Keratinocyte (primary cell): ENCODE results near the gene SLC35E3. TPM values are rescaled to one million over a fixed set of nuclear protein-coding genes. Genes with fewer than 3 reads are reported as not detected.

Experiments used
- DNase-seq: peaks from one replicate; pipeline ENCODE4 v3.0.0-alpha.2; 2011; ENCODE audit warnings: low read depth, missing footprints, low spot score
- FAIRE-seq: peaks from 2 replicates; lab custom pipeline; 2011; peaks lifted over from hg19 to GRCh38; lab: Jason Lieb, UNC
- H2AFZ ChIP-seq: 2 replicates; pipeline ENCODE4 v1.6.0; 2012; ENCODE audit warnings: low read length, control low read depth, inconsistent platforms; ENCODE audit not compliant: control insufficient read depth
- H3K27ac ChIP-seq: 2 replicates; pipeline ENCODE4 v1.5.1; 2011; ENCODE audit warnings: low read length; ENCODE audit not compliant: control insufficient read depth, insufficient read depth
- H3K27me3 ChIP-seq: 3 replicates; pipeline ENCODE4 v1.6.0; 2011; ENCODE audit warnings: low read length; ENCODE audit not compliant: control insufficient read depth, insufficient read depth; ENCODE audit errors: extremely low read depth
- H3K36me3 ChIP-seq, 2 experiments: 2 replicates in 1 of 2; 3 replicates in 1 of 2; pipeline ENCODE4 v1.5.1; 2011; ENCODE audit warnings: low read length in 2 of 2, mild to moderate bottlenecking in 1 of 2; ENCODE audit not compliant: control insufficient read depth in 2 of 2, insufficient read depth in 2 of 2; ENCODE audit errors: extremely low read depth in 1 of 2
- H3K4me1 ChIP-seq: 3 replicates; pipeline ENCODE4 v1.5.1; 2011; ENCODE audit warnings: low read length; ENCODE audit not compliant: control insufficient read depth, insufficient read depth; ENCODE audit errors: extremely low read depth
- H3K4me2 ChIP-seq: 3 replicates; pipeline ENCODE4 v1.6.0; 2011; ENCODE audit warnings: low read depth, low read length; ENCODE audit not compliant: control insufficient read depth, insufficient read depth; ENCODE audit errors: extremely low read depth
- H3K4me3 ChIP-seq, 3 experiments: fragments of 200-600 bp in 1 of 3; sonication (generic) in 1 of 3; 2 replicates in 2 of 3; 3 replicates in 1 of 3; pipeline ENCODE4 v1.5.1; 2011 to 2016; ENCODE audit warnings: low read length in 3 of 3, mild to moderate bottlenecking in 3 of 3, control low read depth in 2 of 3, inconsistent platforms in 1 of 3, low read depth in 1 of 3, mixed read lengths in 1 of 3, mixed run types in 1 of 3, moderate library complexity in 1 of 3; ENCODE audit not compliant: control insufficient read depth in 2 of 3, insufficient read depth in 2 of 3; ENCODE audit errors: extremely low read depth in 1 of 3
- H3K79me2 ChIP-seq: 2 replicates; pipeline ENCODE4 v1.6.0; 2012; ENCODE audit warnings: low read length; ENCODE audit not compliant: control insufficient read depth, insufficient read depth
- H3K9ac ChIP-seq: 3 replicates; pipeline ENCODE4 v1.6.0; 2011; ENCODE audit warnings: low read length; ENCODE audit not compliant: control insufficient read depth, insufficient read depth; ENCODE audit errors: extremely low read depth
- H3K9me1 ChIP-seq: 3 replicates; pipeline ENCODE4 v1.6.0; 2011; ENCODE audit warnings: low read length; ENCODE audit not compliant: control insufficient read depth, insufficient read depth; ENCODE audit errors: extremely low read depth
- H3K9me3 ChIP-seq: 2 replicates; pipeline ENCODE4 v1.5.1; 2012; ENCODE audit warnings: low read depth, low read length; ENCODE audit not compliant: control insufficient read depth
- H4K20me1 ChIP-seq: 3 replicates; pipeline ENCODE4 v1.6.0; 2011; ENCODE audit warnings: low read length; ENCODE audit not compliant: control insufficient read depth, insufficient read depth; ENCODE audit errors: extremely low read depth
- EZH2 ChIP-seq: IDR thresholded peaks from one replicate; pipeline ENCODE4 v1.6.1; 2012; ENCODE audit warnings: inconsistent platforms, mild to moderate bottlenecking, low read length, moderate library complexity
- dilution Hi-C: fragments of 300-500 bp; cut with MboI; formaldehyde crosslinking; loops from one replicate; pipeline ENCODE4 v1.7.0; 2020; ENCODE audit warnings: low sequenced_read_pairs; ENCODE audit not compliant: extremely low pct_ligation_motif_present
- polyA plus RNA-seq, 5 experiments: library from polyadenylated mRNA; depleted of rRNA in 3 of 5; stranded (reverse) in 3 of 5; stranded (forward) in 1 of 5; unstranded in 1 of 5; fragments of >200 nt; gene quantifications; 1 replicate in 1 of 5; 2 replicates in 3 of 5; 3 replicates in 1 of 5; pipeline versions ENCODE4 v1.2.1 to v1.2.3, GENCODE V29; 2011 to 2012; ENCODE audit warnings: missing spikeins in 2 of 5, low read depth in 1 of 5, low replicate concordance in 1 of 5
- TF ChIP-seq, protein P1 (sequence below), 3 experiments: IDR thresholded peaks in 1 of 3; conservative IDR thresholded peaks in 1 of 3; optimal IDR thresholded peaks in 1 of 3; 2 replicates in 2 of 3; 3 replicates in 1 of 3; pipeline versions ENCODE3 to v1.5.1; 2011; ENCODE audit warnings: low read length in 3 of 3, mild to moderate bottlenecking in 3 of 3, moderate library complexity in 2 of 3, control low read depth in 1 of 3, inconsistent platforms in 1 of 3; ENCODE audit not compliant: insufficient read depth in 2 of 3; ENCODE audit errors: extremely low read depth in 1 of 3

SLC35E3 gene
- polyA plus RNA-seq, 1 donor (not counting 4 experiments of a cell fraction or from before 2014, with no cell fraction given) = 9.9 TPM

DNA sequence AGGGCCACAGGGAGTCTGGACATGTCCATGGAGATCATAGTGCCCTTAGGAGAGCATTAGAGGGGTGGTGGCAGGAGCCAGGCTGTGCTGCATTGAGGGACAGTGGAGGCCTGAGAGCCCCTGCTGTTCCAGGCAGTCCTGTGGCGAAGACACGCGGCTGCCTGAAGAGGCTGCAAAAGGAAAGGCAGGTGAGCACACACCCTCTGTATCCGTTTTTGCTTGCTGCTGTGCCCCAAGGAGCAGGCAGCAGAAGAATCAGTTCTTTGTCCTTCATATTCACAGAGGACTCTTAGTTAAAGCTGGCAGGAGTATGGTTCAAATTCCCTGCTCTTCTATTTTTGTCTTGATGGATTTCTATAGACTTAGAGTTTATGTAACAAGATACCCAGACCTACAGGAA lies 4.5 kb downstream of the SLC35E3 start:
- Histone ChIP-seq H3K4me3 (no peak overlapping the region), H3K27ac (no peak overlapping the region), H3K9me3 (no peaks in the 10 kb centered on the region), H3K9me1 (no peaks in the 10 kb centered on the region), H4K20me1 (no peaks in the 10 kb centered on the region), H3K79me2 (peaks cover 9% of the 10 kb centered on the region), H3K4me2 (no peak overlapping the region), H3K4me1 (peaks cover 16% of the 10 kb centered on the region), H2AFZ (no peak overlapping the region), H3K36me3 (peaks cover 0 to 2% of the 10 kb centered on the region in 2 experiments), H3K27me3 (no peaks in the 10 kb centered on the region), H3K9ac (no peak overlapping the region)
- DNase-seq (no peak), FAIRE-seq (no peak)
- dilution Hi-C loops = no loop called here
- TF ChIP-seq, protein P1, sequence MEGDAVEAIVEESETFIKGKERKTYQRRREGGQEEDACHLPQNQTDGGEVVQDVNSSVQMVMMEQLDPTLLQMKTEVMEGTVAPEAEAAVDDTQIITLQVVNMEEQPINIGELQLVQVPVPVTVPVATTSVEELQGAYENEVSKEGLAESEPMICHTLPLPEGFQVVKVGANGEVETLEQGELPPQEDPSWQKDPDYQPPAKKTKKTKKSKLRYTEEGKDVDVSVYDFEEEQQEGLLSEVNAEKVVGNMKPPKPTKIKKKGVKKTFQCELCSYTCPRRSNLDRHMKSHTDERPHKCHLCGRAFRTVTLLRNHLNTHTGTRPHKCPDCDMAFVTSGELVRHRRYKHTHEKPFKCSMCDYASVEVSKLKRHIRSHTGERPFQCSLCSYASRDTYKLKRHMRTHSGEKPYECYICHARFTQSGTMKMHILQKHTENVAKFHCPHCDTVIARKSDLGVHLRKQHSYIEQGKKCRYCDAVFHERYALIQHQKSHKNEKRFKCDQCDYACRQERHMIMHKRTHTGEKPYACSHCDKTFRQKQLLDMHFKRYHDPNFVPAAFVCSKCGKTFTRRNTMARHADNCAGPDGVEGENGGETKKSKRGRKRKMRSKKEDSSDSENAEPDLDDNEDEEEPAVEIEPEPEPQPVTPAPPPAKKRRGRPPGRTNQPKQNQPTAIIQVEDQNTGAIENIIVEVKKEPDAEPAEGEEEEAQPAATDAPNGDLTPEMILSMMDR (optimal IDR thresholded peaks at IDR 0.05 in 1 of 3, IDR thresholded peaks at IDR 0.05 in 1 of 3, conservative IDR thresholded peaks at IDR 0.05 in 1 of 3; ENCODE audit: extremely low read depth in 1 of 3, insufficient read depth in 2 of 3, low read length in 3 of 3) = no peak
- no peak for TF ChIP-seq EZH2

DNA sequence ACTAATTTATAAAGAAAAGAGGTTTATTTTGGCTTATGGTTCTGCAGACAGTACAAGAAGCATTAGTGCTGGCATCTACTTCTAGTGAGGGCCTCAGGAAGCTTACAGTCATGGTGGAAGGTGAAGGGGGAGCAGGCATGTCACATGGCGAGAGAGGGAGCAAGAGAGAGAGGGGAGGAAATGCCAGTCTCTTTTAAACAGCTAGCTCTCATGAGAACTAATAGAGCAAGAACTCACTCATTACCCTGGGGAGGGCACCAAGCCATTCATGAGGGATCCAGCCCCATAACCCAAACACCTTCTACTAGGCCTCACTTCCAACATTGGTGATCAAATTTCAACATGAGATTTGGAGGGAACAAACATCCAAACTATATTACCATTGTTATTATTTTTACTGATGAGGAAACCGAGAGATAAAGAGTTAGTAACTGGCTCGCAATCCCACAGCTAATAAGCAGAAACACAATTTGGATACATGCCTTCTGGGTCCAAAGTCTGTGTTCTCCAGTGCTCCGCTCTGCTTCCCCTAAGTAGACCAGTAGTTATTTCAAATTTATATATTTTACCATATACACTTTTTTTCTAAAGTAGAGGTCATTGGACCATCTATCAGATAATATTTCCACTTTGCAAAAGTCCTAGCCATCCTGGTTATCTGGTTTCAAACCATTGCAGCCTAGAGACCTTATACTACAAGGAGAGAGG lies 9.7 kb downstream of the SLC35E3 start:
- no peak overlapping the region for H3K4me3 ChIP-seq
- dilution Hi-C loops = no loop called here

More for the DNA sequence above, 9.7 kb downstream of the SLC35E3 start:
- no peak for DNase-seq
- H3K4me2 ChIP-seq = no peak overlapping the region
- no peaks in the 10 kb centered on the region for H3K4me1 ChIP-seq
- H4K20me1 ChIP-seq = no peaks in the 10 kb centered on the region
- H3K27me3 ChIP-seq = no peaks in the 10 kb centered on the region
- no peak overlapping the region for H3K9ac ChIP-seq
- H2AFZ ChIP-seq = no peak overlapping the region
- H3K36me3 ChIP-seq = peaks cover 0 to 3% of the 10 kb centered on the region in 2 experiments
- no peaks in the 10 kb centered on the region for H3K79me2 ChIP-seq
- H3K27ac ChIP-seq = no peak overlapping the region
- H3K9me3 ChIP-seq = no peaks in the 10 kb centered on the region
- FAIRE-seq = no peak
- H3K9me1 ChIP-seq = no peaks in the 10 kb centered on the region
- no peak for TF ChIP-seq EZH2
- TF ChIP-seq, protein P1 (optimal IDR thresholded peaks at IDR 0.05 in 1 of 3, IDR thresholded peaks at IDR 0.05 in 1 of 3, conservative IDR thresholded peaks at IDR 0.05 in 1 of 3; ENCODE audit: extremely low read depth in 1 of 3, insufficient read depth in 2 of 3, low read length in 3 of 3) = no peak
